PFSK-1 (cell line): ENCODE results near the gene GEMIN5.

Experiments used
- FOXP2 ChIP-seq: optimal IDR thresholded peaks from 2 replicates; pipeline ENCODE3; 2011; ENCODE audit warnings: borderline replicate concordance, control low read depth, inconsistent platforms; ENCODE audit not compliant: insufficient read depth; ENCODE audit errors: extremely low read length, extremely low read depth
- POLR2AphosphoS5 ChIP-seq: IDR thresholded peaks from 2 replicates; pipeline ENCODE4 v1.6.1; 2012; ENCODE audit warnings: low read depth, mild to moderate bottlenecking, control low read depth, low read length, moderate library complexity
- REST ChIP-seq, 2 experiments: IDR thresholded peaks; 2 replicates each; pipeline versions ENCODE4 v1.6.1 to v1.8.0; 2011 to 2012; ENCODE audit warnings: low read depth in 2 of 2, low read length in 2 of 2, control low read depth in 1 of 2, inconsistent platforms in 1 of 2, mild to moderate bottlenecking in 1 of 2, moderate library complexity in 1 of 2; ENCODE audit not compliant: insufficient read depth in 1 of 2
- SIN3A ChIP-seq: IDR thresholded peaks from 2 replicates; pipeline ENCODE4 v1.6.1; 2012; ENCODE audit warnings: mild to moderate bottlenecking, low read length, moderate library complexity, borderline replicate concordance; ENCODE audit not compliant: insufficient read depth
- TAF1 ChIP-seq: IDR thresholded peaks from 2 replicates; pipeline ENCODE4 v1.6.1; 2012; ENCODE audit warnings: low read length, control low read depth, borderline replicate concordance; ENCODE audit not compliant: insufficient read depth

Gene GEMIN5

DNA sequence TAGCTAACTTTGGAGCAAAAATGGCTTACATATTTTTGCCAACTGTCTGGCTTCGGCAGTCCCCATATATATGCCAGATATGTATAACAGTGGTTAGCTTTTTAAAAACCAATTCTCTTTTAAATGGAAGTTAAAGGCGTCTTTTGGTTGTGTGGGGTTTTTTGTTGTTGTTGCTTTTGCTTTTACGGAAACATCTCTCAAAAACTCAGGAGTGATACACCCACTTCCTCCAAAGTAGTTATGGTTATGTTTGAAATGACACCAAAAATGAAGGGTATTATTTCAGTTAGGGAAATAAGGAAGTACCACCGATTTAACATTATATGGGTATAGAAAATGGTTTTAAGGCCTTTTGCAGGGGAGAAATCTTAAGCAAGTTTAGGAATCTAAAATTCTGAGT is 77.2 kb downstream of the GEMIN5 start:
- TF ChIP-seq POLR2AphosphoS5 (no peak), TAF1 (no peak), SIN3A (no peak), FOXP2 (no peak), REST (IDR thresholded peaks at IDR 0.05; ENCODE audit: insufficient read depth in 1 of 2, low read depth in 2 of 2, low read length in 2 of 2) (no peak)

- no peak for TF ChIP-seq POLR2AphosphoS5
- no peak for TF ChIP-seq REST (IDR thresholded peaks at IDR 0.05; ENCODE audit: insufficient read depth in 1 of 2, low read depth in 2 of 2, low read length in 2 of 2)
- no peak for TF ChIP-seq TAF1
- TF ChIP-seq FOXP2: no peak
- no peak for TF ChIP-seq SIN3A
These were observed 77.9 kb downstream of the GEMIN5 start for GRCh38 chr5:154860123-154860522.

DNA sequence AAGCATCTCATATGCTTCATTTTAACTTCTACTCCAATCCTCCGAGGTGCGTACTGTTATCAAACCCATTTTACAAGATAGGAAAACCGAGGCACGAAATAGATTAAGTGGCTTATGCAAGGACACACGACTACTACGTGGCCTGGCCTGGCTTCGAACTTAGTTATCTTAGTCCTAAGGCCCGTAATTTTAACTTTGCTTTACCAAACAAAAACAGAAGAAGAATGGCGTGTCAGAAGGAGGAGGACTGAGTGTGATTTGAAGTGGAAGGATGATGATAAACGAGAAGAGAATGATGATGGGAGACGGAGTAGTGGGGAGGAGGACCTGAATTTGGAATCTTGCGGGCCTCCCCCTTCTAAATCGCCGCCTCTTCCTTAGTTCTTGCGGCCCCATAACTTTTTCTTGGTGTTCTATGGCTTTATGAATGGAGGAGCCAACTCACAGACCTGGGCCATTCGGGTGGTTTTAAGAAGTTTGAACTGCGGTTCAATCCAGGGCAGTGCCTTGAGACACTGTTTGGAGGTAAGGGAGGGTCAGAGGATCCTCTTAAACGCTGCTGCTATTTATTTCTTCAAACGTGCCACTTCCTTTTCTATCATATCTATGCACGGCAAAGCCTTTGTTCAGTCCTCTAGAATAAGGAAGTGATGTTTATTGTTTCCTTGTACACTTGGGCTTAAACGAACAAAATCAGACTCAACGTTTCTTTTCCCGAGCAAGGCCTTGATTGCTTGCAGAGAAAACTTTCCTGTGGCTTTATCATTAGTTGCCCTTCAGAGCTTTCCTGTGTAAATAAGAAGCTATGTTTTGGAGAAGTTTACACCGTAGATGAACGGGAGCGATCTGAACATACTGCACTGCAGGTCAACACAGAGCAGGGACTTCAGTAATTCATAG is 78.8 kb downstream of the GEMIN5 start:
- TF ChIP-seq TAF1: no peak
- no peak for TF ChIP-seq SIN3A
- no peak for TF ChIP-seq REST (IDR thresholded peaks at IDR 0.05; ENCODE audit: insufficient read depth in 1 of 2, low read depth in 2 of 2, low read length in 2 of 2)
- no peak for TF ChIP-seq POLR2AphosphoS5
- TF ChIP-seq FOXP2: no peak

- TF ChIP-seq POLR2AphosphoS5 (peak; percentile 89; the same call in 1 of the 2 replicates), FOXP2 (peak; percentile 96), TAF1 (peak; percentile 73; the same call in 1 of the 2 replicates), REST (IDR thresholded peaks at IDR 0.05; ENCODE audit: insufficient read depth in 1 of 2, low read depth in 2 of 2, low read length in 2 of 2) (no peak), SIN3A (no peak)
These were observed 79.6 kb downstream of the GEMIN5 start, which contains the start of gene CNOT8 for GRCh38 chr5:154858297-154858971. CNOT8 (plus strand) TSS chr5:154858627; CDS start chr5:154863279, 4,652 bp downstream.
